GM23338 (cell line): ENCODE results near the gene GPRC5B.

ENCODE experiments used
- CTCF ChIP-seq, 2 experiments: fragments of 200-600 bp in 1 of 2; sonication (generic) in 1 of 2; conservative IDR thresholded peaks; 2 replicates each; pipeline versions ENCODE4 v1.5.1 to v1.6.1; 2016 to 2017; ENCODE audit warnings: antibody characterized with exemption in 2 of 2, low read depth in 2 of 2, mild to moderate bottlenecking in 2 of 2, moderate library complexity in 1 of 2
- EZH2 ChIP-seq: fragments of 200-600 bp; sonication (generic); IDR thresholded peaks from one replicate; pipeline ENCODE4 v1.8.0; 2017; ENCODE audit warnings: antibody characterized with exemption, mild to moderate bottlenecking, low read depth; ENCODE audit not compliant: unreplicated experiment
- EZH2phosphoT487 ChIP-seq: fragments of 200-600 bp; sonication (generic); IDR thresholded peaks from one replicate; pipeline ENCODE4 v1.8.1; 2018; ENCODE audit warnings: antibody characterized with exemption; ENCODE audit not compliant: unreplicated experiment

- TF ChIP-seq CTCF (conservative IDR thresholded peaks at IDR 0.05; ENCODE audit: low read depth in 2 of 2), result no peak
- no peak for TF ChIP-seq EZH2phosphoT487
- TF ChIP-seq EZH2, result no peak
Measured at GRCh38 chr16:19929062-19929511, 44.4 kb upstream of the GPRC5B start.
